ENCODE measurements around the gene SRL.

The SRL gene

DNA sequence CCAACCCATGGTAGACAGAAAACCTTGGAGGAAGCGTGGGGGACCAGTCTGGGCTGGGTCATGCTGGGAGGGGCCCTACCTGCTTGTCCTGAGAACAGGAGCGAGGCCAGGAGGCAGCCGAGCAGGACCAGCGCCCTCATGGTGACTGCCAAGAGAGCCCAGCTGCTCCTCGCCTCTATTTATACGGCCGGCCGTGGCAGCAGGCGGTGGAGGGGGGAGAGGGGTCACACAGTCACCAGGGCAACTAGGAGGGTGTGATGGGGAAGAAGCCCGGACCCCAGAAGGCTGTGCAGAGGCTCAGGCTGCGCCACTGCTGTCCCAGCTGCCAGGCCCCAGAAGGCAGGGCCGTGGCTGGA is at the start of gene SRL:
Gene SRL, minus strand, starts transcription at position 153 of the 356 bp plus-strand sequence. Its CDS starts 13 bp downstream, at position 140.
- no peak for DNase-seq (ENCODE audit: low read depth, low spot score)

DNA sequence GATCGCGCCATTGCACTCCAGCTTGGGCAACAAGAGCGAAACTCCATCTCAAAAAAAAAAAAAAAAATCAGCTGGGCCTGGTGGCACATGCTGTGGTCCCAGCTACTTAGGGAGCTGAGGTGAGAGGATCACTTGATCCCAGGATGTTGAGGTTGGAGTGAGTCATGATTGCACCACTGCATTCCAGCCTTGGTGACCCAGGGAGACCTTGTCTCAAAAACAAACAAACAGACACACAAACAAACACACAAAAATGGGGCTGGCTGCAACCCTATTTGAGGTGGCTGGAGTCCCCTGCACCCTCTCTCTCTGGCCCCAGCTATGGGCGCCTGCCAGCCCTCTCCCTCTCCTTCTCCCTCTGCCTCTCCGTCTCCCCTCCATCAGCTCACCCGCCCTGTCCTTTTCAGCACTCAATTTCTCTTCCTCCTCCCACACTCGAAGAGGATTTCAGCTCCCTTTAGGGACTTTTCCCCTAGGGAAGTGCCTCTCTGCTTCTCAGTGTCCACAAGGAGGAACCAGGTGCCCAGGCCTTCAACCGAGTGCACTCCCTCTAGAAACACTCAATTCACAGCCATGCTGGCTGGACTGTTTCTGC is 48.5 kb upstream of the SRL start:
- DNase-seq (ENCODE audit: low read depth, low spot score), result peak; percentile 63

DNA sequence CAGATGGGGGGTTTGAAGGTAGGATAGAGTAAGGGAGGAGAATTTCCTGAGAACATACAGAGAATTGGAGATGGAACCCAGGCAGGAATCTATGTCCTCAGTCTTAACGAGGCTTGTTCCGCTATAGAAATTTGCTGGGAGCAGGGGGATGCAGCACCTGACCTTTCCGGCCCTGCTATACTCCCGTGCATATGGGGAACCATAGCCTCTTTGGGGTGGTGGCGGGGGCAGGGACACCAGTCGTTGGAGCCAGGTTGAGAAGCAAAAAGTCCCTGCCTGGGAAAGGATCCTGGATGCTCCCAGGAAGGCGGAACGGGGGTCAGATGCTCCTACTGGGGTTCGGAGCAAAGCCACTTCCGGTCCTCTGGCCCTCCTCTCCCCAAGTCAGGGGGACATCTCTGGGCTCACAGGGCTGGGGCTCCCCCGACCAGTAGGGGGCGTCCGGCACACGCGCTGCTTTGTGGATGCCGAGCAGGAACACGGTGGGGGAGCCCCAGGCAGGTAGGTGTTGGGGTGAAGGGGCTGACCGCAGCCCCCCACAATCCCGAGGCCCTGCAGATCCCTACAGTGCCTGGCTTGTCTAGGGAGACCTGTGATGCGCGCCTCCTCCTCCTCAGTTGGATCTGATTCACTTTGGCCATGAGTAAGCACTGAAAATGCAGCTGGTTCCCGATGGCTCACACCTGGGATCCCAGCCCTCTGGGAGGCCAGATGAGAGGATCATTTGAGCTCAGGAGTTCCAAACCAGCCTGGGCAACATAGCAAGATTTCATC is 46.5 kb upstream of the SRL start:
- peak; percentile 78 for DNase-seq (ENCODE audit: low read depth, low spot score)

DNA sequence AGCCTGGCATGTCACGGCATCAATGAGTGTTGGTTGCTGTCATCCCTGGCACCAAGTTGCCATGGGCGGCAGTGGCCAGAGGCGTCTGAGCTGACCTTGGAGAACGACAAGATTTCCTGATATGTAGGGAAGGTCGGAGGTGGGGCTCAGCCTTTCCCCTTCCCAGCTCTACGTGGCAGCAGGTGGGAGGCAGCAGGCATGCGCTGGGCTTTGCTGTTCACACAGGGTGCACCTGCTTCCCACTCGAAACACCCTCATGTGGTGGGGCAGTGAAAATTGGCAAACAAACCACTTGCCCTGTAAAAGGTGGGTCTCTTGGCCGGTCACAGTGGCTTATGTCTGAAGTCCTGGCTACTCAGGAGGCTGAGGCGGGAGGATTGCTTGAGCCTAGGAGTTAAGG is 43.3 kb upstream of the SRL start:
- DNase-seq (ENCODE audit: low read depth, low spot score), result no peak

- peak; percentile 20 for DNase-seq (ENCODE audit: low read depth, low spot score)
These were observed 42.1 kb upstream of the SRL start for GRCh38 chr16:4283939-4284338.

- DNase-seq (ENCODE audit: low read depth, low spot score), result no peak
These were observed 41.6 kb upstream of the SRL start for GRCh38 chr16:4283441-4283840.

GRCh38 chr16:4280625-4281024 is 38.7 kb upstream of the SRL start:
- DNase-seq (ENCODE audit: low read depth, low spot score), result no peak

GRCh38 chr16:4277987-4278513 is 36.2 kb upstream of the SRL start:
- DNase-seq (ENCODE audit: low read depth, low spot score), result no peak

- DNase-seq (ENCODE audit: low read depth, low spot score), result no peak
These were observed 34.0 kb upstream of the SRL start for GRCh38 chr16:4275861-4276260.

DNA sequence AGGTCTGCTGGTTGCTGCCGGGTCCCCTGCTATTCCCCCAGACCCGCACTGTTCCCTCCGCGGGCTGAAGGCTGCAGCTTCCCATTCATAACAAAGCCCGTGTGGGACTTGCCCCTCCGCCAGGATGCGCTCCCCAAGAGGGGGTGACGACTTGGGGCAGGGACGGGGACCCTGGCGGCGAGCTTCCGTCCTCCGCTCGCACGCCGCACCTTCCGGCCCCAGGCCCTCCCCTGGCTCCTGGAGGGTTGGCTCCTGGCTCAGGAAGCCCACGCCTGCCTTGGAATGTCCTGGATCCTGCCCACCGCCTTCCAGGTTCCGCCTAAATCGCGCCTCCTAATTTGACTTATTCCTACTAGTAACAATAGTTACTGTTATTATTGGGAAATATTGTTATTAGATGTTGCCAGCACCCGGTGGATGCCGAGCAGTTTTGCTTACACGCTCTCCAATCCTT is 32.0 kb upstream of the SRL start:
- DNase-seq (ENCODE audit: low read depth, low spot score), result peak; percentile 62

- peak; percentile 56 for DNase-seq (ENCODE audit: low read depth, low spot score)
These were observed 30.5 kb upstream of the SRL start for GRCh38 chr16:4272114-4272956.

DNA sequence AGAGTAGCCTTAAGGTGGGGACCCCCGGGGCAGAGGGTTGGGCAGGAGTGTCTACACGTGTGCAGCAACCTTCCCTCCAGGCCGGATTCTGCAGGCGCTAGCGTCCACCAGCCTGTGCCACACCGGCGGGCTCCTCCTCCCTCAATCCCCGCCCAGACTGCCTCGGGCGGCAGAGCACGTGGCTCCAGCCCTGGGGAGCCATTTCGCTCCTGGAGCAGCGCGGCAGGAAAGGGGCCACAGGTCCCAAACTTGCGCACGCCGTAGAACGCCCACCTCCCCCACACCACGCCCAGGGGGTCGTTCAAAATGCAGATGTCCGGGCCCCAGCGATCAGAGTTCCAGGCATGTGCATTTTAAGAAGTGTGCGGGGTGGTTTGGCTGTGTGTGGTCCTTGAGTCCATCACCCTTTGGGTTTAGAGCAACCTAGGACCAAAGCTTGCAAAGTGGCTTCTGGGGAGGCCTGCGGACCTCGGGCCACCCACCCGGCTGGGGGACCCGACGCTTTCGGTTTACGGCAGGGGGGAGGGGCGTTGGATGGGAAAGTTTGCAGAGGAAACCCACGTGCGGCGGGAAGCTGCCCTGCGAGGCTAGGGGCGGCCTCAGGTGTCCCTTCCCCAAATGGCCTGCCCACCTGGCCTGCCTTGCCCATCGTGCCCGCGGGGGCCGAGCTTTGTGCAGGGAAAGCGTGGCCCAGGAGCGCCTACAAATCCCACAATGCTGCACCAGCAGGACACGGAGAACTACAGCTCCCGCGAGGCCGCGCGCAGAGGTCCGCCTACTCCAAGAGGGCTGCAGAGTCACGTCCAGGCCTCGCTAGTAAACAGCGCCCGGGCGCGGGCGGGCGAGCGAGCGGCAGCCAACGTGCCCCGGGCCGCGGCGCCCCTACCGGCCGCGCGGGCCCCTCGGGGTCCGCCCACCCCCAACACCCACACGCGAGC is 29.6 kb upstream of the SRL start:
- peak; percentile 96 for DNase-seq (ENCODE audit: low read depth, low spot score)

DNA sequence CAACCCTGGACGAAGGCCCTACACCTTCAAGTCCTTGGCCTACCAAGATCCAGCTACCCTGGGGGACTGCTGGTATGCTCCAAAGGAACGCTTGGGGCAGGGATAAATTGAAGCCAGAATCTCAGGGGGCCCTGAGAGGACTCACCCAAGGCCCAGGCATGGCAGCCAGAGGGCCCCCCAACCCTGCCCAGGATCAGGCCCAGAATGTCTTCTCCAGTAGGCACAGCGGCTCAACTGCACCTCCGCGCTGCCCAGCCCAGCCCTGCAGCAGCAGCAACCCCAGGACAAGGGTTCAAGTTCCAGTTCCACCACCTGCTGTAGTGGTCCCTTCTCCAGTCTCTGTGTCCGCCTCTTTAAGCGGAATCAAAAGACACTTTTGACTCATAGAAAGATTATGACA is 28.7 kb upstream of the SRL start:
- DNase-seq (ENCODE audit: low read depth, low spot score), result no peak

GRCh38 chr16:4270091-4270490 is 28.2 kb upstream of the SRL start:
- DNase-seq (ENCODE audit: low read depth, low spot score), result no peak

DNA sequence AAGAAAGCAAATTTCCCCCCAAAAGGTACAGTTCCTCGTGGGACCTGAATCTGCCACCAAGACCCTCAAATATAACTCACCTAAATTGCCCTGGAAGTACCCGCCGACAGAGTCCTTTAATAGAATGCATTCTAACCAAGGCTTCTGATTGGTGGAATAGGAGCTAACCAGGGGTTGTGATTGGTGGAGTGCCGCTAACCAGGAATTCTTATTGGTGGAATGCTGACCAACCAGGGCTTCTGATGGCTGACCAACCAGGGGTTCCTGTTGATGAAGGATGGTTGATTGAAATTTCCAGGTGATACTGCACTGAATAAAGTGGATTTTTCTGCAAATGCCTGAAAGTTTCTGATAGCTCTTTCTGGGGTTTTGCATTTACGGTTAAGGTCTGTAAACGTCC is 24.5 kb upstream of the SRL start:
- no peak for DNase-seq (ENCODE audit: low read depth, low spot score)

DNA sequence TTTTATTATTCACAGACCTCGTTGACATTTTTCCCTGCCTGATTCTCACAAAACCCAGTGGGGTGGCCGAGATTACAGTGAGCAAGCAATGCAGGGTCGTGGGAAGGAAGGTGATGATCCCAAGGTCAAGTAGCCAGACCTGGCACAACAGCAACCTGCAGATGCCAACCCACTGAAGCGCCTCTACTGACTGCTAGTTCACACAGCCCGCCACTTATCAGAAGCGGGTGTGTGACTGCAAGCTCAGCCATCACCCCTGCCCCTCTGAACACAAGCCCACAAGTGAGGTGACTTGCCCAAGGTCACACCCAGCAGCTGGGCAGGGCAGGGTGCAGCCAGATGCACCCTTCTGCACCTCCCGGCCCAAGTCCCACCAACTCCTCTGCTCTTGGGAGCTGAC is 23.8 kb upstream of the SRL start:
- DNase-seq (ENCODE audit: low read depth, low spot score), result no peak

DNA sequence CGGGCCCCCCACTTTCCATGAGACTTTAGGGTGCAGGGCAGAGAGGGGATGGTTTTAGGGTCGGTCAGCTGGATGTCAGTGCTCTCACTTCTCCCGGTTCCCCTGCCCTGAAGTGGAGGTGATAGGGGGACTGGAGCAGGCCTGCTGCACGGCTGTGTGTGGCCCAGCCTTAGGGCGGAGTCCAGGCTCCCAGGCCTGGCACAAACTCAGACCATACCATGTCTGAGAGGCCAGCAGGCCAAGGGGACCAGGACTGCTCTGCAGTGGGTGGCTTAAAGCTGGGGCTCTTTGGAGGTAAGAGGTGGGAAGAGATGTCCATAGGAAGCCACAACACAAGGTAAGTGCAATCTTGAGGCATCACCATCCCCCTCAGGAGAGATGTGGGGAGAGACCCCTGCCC is 22.7 kb upstream of the SRL start:
- no peak for DNase-seq (ENCODE audit: low read depth, low spot score)

DNA sequence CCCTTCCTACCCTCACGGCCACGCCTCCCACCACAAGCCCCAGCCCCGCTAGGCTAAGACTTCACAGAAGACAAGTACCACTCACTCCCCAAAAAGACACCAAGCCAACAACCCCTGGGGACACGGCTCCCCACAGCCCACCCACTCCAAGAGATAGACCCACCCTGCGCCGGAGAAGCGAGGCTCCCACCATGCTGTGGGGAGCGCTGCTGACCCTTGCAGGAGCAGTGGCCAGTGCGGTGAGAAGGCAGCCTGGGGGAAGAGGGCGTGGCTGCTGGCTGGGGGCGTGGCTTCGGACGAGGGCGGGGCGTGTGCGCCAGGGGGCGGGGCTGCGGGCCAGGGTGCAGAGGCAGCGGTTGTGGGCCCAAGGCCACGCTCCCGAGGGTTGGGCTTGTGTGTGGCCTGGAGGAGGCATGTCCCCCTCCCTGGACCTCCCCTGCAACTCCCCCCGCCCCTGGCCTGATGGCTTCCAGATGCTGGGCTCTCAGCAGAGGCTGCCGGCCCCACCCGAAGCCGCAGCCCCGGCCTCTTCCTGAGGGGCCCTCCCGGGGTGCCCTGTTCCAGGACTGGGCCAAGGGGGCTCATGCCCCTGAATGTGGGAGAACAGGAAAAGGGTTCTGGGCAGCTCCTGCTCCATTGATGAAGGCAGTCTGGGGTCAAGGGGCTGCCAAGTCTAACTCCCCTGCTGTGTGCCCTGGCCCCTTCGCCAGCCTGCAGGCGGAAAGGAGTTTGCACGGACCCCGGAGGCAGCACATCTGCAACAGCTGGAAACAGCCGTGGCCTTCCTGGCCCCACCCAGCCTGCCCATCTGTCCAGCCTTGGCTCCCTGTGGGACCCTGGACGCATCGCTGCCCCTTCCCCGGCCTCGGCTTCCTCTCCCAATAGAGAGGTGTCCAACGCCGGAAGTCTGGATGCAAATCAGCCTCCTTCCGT is 21.9 kb upstream of the SRL start:
- DNase-seq (ENCODE audit: low read depth, low spot score), result no peak

DNA sequence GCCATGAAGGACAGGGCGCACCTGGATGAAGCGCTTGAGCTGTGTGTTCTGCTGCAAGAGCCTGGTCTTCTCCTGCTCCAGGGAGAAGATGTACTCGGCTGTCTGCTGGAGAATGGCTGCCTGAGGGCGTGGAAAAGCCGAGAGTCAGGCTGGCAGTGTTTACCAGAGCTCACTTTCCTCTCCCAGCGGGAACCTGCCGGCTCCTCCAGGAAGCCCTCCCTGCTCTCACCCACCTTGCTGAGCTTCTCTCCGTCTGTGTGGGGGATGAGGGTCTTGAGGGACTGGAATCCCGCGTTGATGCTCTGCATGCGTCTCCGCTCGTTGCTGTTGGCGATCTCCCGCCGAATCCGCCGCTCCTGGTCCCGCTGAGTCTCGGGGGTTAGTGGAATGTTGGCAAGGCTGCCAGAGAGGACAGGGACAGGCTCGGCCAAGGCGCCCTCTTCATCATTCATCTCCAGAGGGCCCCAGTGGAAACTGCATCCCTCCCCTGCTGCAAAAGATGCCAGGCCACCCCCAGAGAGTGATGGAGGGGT is 20.5 kb upstream of the SRL start:
- DNase-seq (ENCODE audit: low read depth, low spot score), result no peak

Measured in astrocyte of the hippocampus (primary cell).